K562 (cell line): ENCODE data around the gene PPP2R1A. TPM values are rescaled to one million over a fixed set of nuclear protein-coding genes. Genes with fewer than 3 reads are reported as not detected.

ENCODE experiments used
- ILF3 ChIP-seq: fragments of 450-650 bp; IDR thresholded peaks from 2 replicates; pipeline ENCODE4 v1.6.1; 2018; ENCODE audit warnings: antibody characterized with exemption, mild to moderate bottlenecking, moderate library complexity, borderline replicate concordance
- JUN ChIP-seq, 2 experiments: sonication (generic) in 1 of 2; formaldehyde crosslinking in 1 of 2; IDR thresholded peaks; 2 replicates each; pipeline versions ENCODE4 v1.6.1 to v1.8.0; 2012 to 2022; ENCODE audit warnings: borderline replicate concordance in 2 of 2, mild to moderate bottlenecking in 2 of 2, improper control_type of control experiment in 1 of 2, low read depth in 1 of 2, low read length in 1 of 2, missing genetic modification reagents in 1 of 2
- SRSF9 ChIP-seq: fragments of 200-400 bp; formaldehyde crosslinking; IDR thresholded peaks from 2 replicates; pipeline ENCODE4 v1.6.1; 2017; ENCODE audit warnings: low read depth, low read length, borderline replicate concordance
- ZNF324 ChIP-seq: fragments of 250-450 bp; sonication (Bioruptor Pico); IDR thresholded peaks from 2 replicates; pipeline ENCODE4 v1.4.0; 2020; ENCODE audit warnings: mild to moderate bottlenecking
- ZNF511 ChIP-seq: sonication (generic); formaldehyde crosslinking; IDR thresholded peaks from 2 replicates; pipeline ENCODE4 v1.8.0; 2022; ENCODE audit warnings: mild to moderate bottlenecking, missing genetic modification reagents
- polyA plus RNA-seq, 8 experiments: library from polyadenylated mRNA; depleted of rRNA in 4 of 8; stranded (reverse) in 5 of 8; unstranded in 3 of 8; fragments of >200 nt; fragmentation: Nextera tagmentation in 2 of 8; fragmentation: Illumina TruSeq in 1 of 8; extraction: Ambion mirVana in 2 of 8; extraction: Trizol in 1 of 8; gene quantifications; 2 replicates each; pipeline versions ENCODE4 v1.2.1 to v1.2.3, GENCODE V29; 2011 to 2014; ENCODE audit warnings: inconsistent platforms in 1 of 8, missing spikeins in 1 of 8
- total RNA-seq, 7 experiments: library from RNA; depleted of rRNA in 6 of 7; stranded (reverse); fragments of >200 nt in 6 of 7; fragmentation: Illumina TruSeq in 2 of 7; extraction: Trizol in 2 of 7; gene quantifications; 2 replicates each; pipeline versions ENCODE4 v1.2.1 to v1.2.3, GENCODE V29; 2011 to 2021; ENCODE audit warnings: low replicate concordance in 1 of 7
- TF ChIP-seq, protein P1 (sequence below), 2 experiments: fragments of 450-650 bp; conservative IDR thresholded peaks; 2 replicates each; pipeline ENCODE4 v1.6.1; 2017; ENCODE audit warnings: mild to moderate bottlenecking in 2 of 2, moderate library complexity in 2 of 2

The PPP2R1A gene
- total and polyA plus RNA-seq, 9 of the 15 experiments (the other 6 are each of a cell fraction or from before 2014, with no cell fraction given) = 10.1 to 211 (median 70.1) TPM

GRCh38 chr19:52190487-52191293 lies 838 bp downstream of the PPP2R1A start (continued):
- TF ChIP-seq ZNF511 (CRISPR knock-in tag) (0 out of 2 replicates have a peak, but pooled peaks have one; percentile 15), SRSF9 (no peak), JUN (IDR thresholded peaks at IDR 0.05; ENCODE audit: borderline replicate concordance, low read depth, low read length) (no peak), JUN (CRISPR knock-in tag; IDR thresholded peaks at IDR 0.05; ENCODE audit: borderline replicate concordance) (0 out of 2 replicates have a peak, but pooled peaks have one; percentile 13), ZNF324 (CRISPR knock-in tag) (0 out of 2 replicates have a peak, but pooled peaks have one; percentile 38), ILF3 (no peak)
- TF ChIP-seq, protein P1, sequence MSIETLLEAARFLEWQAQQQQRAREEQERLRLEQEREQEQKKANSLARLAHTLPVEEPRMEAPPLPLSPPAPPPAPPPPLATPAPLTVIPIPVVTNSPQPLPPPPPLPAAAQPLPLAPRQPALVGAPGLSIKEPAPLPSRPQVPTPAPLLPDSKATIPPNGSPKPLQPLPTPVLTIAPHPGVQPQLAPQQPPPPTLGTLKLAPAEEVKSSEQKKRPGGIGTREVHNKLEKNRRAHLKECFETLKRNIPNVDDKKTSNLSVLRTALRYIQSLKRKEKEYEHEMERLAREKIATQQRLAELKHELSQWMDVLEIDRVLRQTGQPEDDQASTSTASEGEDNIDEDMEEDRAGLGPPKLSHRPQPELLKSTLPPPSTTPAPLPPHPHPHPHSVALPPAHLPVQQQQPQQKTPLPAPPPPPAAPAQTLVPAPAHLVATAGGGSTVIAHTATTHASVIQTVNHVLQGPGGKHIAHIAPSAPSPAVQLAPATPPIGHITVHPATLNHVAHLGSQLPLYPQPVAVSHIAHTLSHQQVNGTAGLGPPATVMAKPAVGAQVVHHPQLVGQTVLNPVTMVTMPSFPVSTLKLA (conservative IDR thresholded peaks at IDR 0.05) = 0 out of 4 replicates have a peak, but pooled peaks of 1 of the 2 experiments have one; percentile 12
